Activated T-helper 17 cell treated with anti-CD3 and anti-CD28 coated beads, Interleukin-2, amount 50 U/mL, for 72 hours (primary cell): ENCODE measurements around the gene NOP53. TPM values are rescaled to one million over a fixed set of nuclear protein-coding genes. Genes with fewer than 3 reads are reported as not detected.
"Not testable (repeated sequence)": the region's sequence is repeated elsewhere in the genome, so short reads cannot be mapped to it uniquely, and the experiment has no call there.

Experiments used
- ATAC-seq: fragments of 150-1000 bp; cut with Tn5 transposase; replicated peaks from 2 replicates; pipeline ENCODE4 v1.10.0; 2021; ENCODE audit warnings: mild to moderate bottlenecking, moderate library complexity
- H3K27ac Mint-ChIP-seq: one replicate; pipeline ENCODE4 v1.8.0; 2022; ENCODE audit warnings: mixed read lengths
- H3K27me3 Mint-ChIP-seq: one replicate; pipeline ENCODE4 v1.8.0; 2022; ENCODE audit warnings: mixed read lengths
- H3K36me3 Mint-ChIP-seq: one replicate; pipeline ENCODE4 v1.8.0; 2022; ENCODE audit warnings: low read depth, mild to moderate bottlenecking, mixed read lengths
- H3K4me1 Mint-ChIP-seq: one replicate; pipeline ENCODE4 v1.8.0; 2022; ENCODE audit warnings: mixed read lengths
- H3K4me3 Mint-ChIP-seq: one replicate; pipeline ENCODE4 v1.8.0; 2022; ENCODE audit warnings: mild to moderate bottlenecking, mixed read lengths
- H3K9me3 Mint-ChIP-seq: one replicate; pipeline ENCODE4 v1.8.0; 2022; ENCODE audit warnings: mixed read lengths
- total RNA-seq, 2 donors: library from RNA; stranded (reverse); gene quantifications; one replicate each; pipeline ENCODE4 v1.2.3, GENCODE V29; 2022

NOP53 gene
- total RNA-seq, 2 donors from 2014 or later, result 274 to 467 TPM

DNA sequence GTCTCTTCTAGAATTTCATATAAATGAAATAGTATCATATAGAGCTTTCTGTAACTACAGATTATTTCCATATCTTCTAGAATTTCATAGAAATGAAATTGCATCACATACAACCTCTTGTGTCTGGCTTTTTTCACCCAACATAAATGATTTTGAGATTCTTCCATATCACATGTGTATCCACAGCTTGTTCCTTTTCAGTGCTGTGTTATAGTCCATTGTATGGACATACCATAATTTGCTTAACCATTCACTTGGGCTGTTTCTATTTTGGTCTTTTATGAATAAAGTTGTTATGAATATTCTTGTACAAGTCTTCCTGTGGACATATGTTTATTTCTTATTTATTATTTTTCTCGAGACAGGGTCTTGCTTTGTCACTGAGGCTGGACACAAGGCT, 47.3 kb downstream of the NOP53 start:
- Mint-ChIP-seq H3K4me1 (peaks cover 9% of the 10 kb centered on the region), H3K4me3 (no peak overlapping the region), H3K27ac (no peak overlapping the region), H3K9me3 (no peaks in the 10 kb centered on the region), H3K36me3 (peaks cover 4% of the 10 kb centered on the region), H3K27me3 (no peaks in the 10 kb centered on the region)
- ATAC-seq, result no peak

DNA sequence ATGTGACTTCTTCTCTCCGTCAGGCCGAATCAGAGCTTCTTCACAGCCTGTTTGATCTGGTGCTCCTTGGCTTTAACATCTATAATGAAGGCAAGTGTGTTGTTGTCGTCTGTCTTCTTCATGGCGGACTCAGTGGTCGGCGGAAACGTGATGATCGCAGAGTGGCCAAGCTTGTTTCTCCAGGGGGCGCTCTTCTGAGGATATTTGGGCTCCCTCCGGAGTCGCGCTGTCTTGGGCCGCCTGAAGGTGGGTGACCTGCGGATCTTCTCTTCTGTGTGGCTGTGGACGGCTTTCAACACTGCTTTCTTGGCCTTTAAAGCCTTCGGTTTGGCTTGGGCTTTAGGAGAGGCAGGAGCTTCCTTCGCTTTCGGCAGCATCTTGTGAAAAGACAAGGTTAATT, 49.2 kb downstream of the NOP53 start:
- H3K36me3 Mint-ChIP-seq, result no peaks in the 10 kb centered on the region
- H3K27ac Mint-ChIP-seq, result no peak overlapping the region
- peaks cover 5% of the 10 kb centered on the region for H3K27me3 Mint-ChIP-seq
- no peak overlapping the region for H3K4me3 Mint-ChIP-seq
- H3K4me1 Mint-ChIP-seq, result peaks cover 6% of the 10 kb centered on the region
- no peak for ATAC-seq
- no peaks in the 10 kb centered on the region for H3K9me3 Mint-ChIP-seq

- no peaks in the 10 kb centered on the region for H3K9me3 Mint-ChIP-seq
- no peak for ATAC-seq
- H3K4me3 Mint-ChIP-seq, result no peak overlapping the region
- H3K27ac Mint-ChIP-seq, result no peak overlapping the region
- H3K27me3 Mint-ChIP-seq, result peaks cover 5% of the 10 kb centered on the region
- no peaks in the 10 kb centered on the region for H3K36me3 Mint-ChIP-seq
- no peaks in the 10 kb centered on the region for H3K4me1 Mint-ChIP-seq
These were observed 51.4 kb downstream of the NOP53 start for GRCh38 chr19:47796785-47797184.

- H3K36me3 Mint-ChIP-seq, result no peaks in the 10 kb centered on the region
- no peaks in the 10 kb centered on the region for H3K4me1 Mint-ChIP-seq
- no peaks in the 10 kb centered on the region for H3K9me3 Mint-ChIP-seq
- H3K27ac Mint-ChIP-seq, result no peak overlapping the region
- H3K27me3 Mint-ChIP-seq, result peaks cover 5% of the 10 kb centered on the region
- no peak for ATAC-seq
- H3K4me3 Mint-ChIP-seq, result no peak overlapping the region
These were observed 52.9 kb downstream of the NOP53 start for GRCh38 chr19:47797996-47798903.

DNA sequence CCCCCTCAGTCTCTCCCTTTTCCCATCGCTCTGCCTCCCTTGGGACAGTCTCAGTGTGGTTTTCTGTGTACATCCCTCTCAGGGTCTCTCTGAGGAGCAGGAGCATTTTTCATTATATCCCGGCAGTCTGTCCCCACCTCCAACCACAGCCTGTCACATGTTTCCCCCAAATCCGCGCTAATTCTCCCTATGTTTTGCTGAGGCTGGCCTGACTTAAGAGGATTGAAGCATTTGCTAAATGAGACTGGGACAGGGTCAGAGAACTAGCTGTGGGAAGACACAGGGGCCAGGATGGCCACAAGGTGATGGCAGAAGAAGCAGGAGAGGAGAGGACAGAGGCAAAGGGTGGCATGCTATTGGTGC, 53.5 kb downstream of the NOP53 start:
- Mint-ChIP-seq H3K4me1 (no peaks in the 10 kb centered on the region), H3K9me3 (no peaks in the 10 kb centered on the region), H3K27ac (no peak overlapping the region), H3K4me3 (no peak overlapping the region), H3K27me3 (peaks cover 5% of the 10 kb centered on the region), H3K36me3 (no peaks in the 10 kb centered on the region)
- ATAC-seq, result no peak

- Mint-ChIP-seq H3K4me1 (no peaks in the 10 kb centered on the region), H3K4me3 (no peak overlapping the region), H3K36me3 (no peaks in the 10 kb centered on the region), H3K27ac (no peak overlapping the region), H3K27me3 (peaks cover 5% of the 10 kb centered on the region), H3K9me3 (no peaks in the 10 kb centered on the region)
- ATAC-seq, result no peak
These were observed 55.9 kb downstream of the NOP53 start for GRCh38 chr19:47801270-47801669.

DNA sequence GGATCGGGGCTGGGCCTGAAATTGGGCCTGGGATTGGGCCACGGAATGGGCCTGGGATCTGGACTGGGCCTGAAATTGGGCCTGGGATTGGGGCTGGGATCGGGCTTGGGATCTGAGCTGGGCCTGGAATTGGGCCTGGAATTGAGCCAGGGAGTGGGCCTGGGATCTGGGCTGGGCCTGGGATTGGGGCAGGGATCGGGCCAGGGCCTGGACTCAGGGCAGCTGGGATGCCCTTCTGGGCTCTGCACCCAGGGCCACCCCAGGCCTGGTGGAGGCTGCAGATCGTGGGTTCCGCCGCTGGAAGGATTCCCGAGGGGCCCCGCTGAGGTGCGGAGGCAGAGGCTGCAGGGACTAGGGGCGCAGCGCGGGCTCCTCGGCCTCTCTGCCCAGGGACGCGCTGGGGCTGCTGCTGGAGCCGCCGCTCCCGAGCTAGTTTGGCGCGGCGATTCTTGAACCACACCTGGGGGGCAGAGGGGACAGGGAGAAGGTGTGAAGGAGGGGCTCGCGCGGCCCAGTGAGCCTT, 57.2 kb downstream of the NOP53 start:
- Mint-ChIP-seq H3K27ac (no peak overlapping the region), H3K27me3 (peaks cover 8% of the 10 kb centered on the region), H3K4me3 (no peak overlapping the region), H3K4me1 (no peaks in the 10 kb centered on the region), H3K9me3 (no peaks in the 10 kb centered on the region), H3K36me3 (no peaks in the 10 kb centered on the region)
- no peak for ATAC-seq

GRCh38 chr19:47803148-47803547, 57.8 kb downstream of the NOP53 start:
- H3K4me3 Mint-ChIP-seq, H3K4me1 Mint-ChIP-seq, H3K27me3 Mint-ChIP-seq, H3K36me3 Mint-ChIP-seq, ATAC-seq, H3K9me3 Mint-ChIP-seq, H3K27ac Mint-ChIP-seq: not testable (repeated sequence)

GRCh38 chr19:47803671-47804070, 58.3 kb downstream of the NOP53 start:
- H3K4me3 Mint-ChIP-seq, H3K27me3 Mint-ChIP-seq, H3K27ac Mint-ChIP-seq, H3K9me3 Mint-ChIP-seq, H3K36me3 Mint-ChIP-seq, H3K4me1 Mint-ChIP-seq, ATAC-seq: not testable (repeated sequence)

- H3K27me3 Mint-ChIP-seq, H3K4me3 Mint-ChIP-seq, H3K27ac Mint-ChIP-seq, H3K4me1 Mint-ChIP-seq, ATAC-seq, H3K9me3 Mint-ChIP-seq, H3K36me3 Mint-ChIP-seq: not testable (repeated sequence)
These were observed 59.1 kb downstream of the NOP53 start, which contains the start of gene TPRX1 for GRCh38 chr19:47804451-47804850. TPRX1 (minus strand) TSS chr19:47804551; CDS start chr19:47804539, 12 bp downstream.

GRCh38 chr19:47805313-47805712, 60.0 kb downstream of the NOP53 start:
- no peak for ATAC-seq
- Mint-ChIP-seq H3K27ac (no peak overlapping the region), H3K36me3 (no peaks in the 10 kb centered on the region), H3K4me3 (no peak overlapping the region), H3K27me3 (peaks cover 3% of the 10 kb centered on the region), H3K4me1 (no peaks in the 10 kb centered on the region), H3K9me3 (no peaks in the 10 kb centered on the region)

DNA sequence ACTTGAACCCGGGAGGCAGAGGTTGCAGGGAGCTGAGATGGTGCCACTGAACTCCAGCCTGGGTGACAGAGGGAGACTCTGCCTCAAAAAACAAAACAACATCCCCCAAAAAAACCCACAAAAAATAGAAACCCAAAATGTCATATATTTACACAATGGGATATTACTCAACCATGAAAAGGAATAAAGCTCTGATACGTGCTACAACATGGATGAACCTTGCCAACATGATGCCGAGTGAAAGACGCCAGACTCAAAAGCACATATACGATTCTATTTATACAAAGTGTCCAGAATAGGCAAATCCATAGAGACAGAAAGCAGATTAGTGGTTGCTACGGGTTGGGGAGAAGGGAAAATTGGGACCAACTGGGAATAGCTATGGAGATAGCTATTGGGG, 61.1 kb downstream of the NOP53 start:
- Mint-ChIP-seq H3K36me3 (no peaks in the 10 kb centered on the region), H3K27me3 (peaks cover 6% of the 10 kb centered on the region), H3K4me1 (no peaks in the 10 kb centered on the region), H3K4me3 (no peak overlapping the region), H3K27ac (no peak overlapping the region), H3K9me3 (no peaks in the 10 kb centered on the region)
- no peak for ATAC-seq

Other genes starting within 250 kb of the NOP53 start
- 10 to 100 TPM; 33.7 to 72.4 TPM for gene NAPA, start 230.5 kb upstream of the NOP53 start, total RNA-seq
- gene ZNF541, start 172.4 kb upstream of the NOP53 start, total RNA-seq, result under 1 TPM; 0.04 to 0.98 TPM
- 10 to 100 TPM; 10.3 to 12.2 TPM for gene BICRA, start 136.4 kb upstream of the NOP53 start, total RNA-seq
- 1 to 10 TPM in 1 of 2 donors, under 1 TPM in 1; 0.35 to 8.2 TPM for gene EHD2, start 32.1 kb upstream of the NOP53 start, total RNA-seq
- gene SELENOW, start 33.2 kb downstream of the NOP53 start, total RNA-seq, result 100 to 1,000 TPM; 126 to 127 TPM
- gene TPRX1, start 59.0 kb downstream of the NOP53 start, total RNA-seq, result not detected
- under 1 TPM in 1 of 2 donors, not detected in 1; 0.16 TPM for gene CRX, start 76.4 kb downstream of the NOP53 start, total RNA-seq
- gene TPRX2, start 113.7 kb downstream of the NOP53 start, total RNA-seq, result not detected
- not detected for gene SULT2A1, start 140.8 kb downstream of the NOP53 start, total RNA-seq
- gene BSPH1, start 246.6 kb downstream of the NOP53 start, total RNA-seq, result not detected
- not detected for gene ELSPBP1, start 249.1 kb downstream of the NOP53 start, total RNA-seq